GM19395 (cell line): ENCODE results near the gene SPPL2B.

ENCODE experiments used
- ATAC-seq: cut with Tn5 transposase; IDR thresholded peaks from one replicate; pipeline ENCODE4 v1.9.1; 2021; ENCODE audit warnings: mild to moderate bottlenecking, moderate library complexity; ENCODE audit not compliant: unreplicated experiment

The SPPL2B gene

GRCh38 chr19:2296141-2296540 lies 32.3 kb upstream of the SPPL2B start:
- ATAC-seq = no peak

GRCh38 chr19:2300533-2300932 lies 28.0 kb upstream of the SPPL2B start:
- ATAC-seq = no peak

DNA sequence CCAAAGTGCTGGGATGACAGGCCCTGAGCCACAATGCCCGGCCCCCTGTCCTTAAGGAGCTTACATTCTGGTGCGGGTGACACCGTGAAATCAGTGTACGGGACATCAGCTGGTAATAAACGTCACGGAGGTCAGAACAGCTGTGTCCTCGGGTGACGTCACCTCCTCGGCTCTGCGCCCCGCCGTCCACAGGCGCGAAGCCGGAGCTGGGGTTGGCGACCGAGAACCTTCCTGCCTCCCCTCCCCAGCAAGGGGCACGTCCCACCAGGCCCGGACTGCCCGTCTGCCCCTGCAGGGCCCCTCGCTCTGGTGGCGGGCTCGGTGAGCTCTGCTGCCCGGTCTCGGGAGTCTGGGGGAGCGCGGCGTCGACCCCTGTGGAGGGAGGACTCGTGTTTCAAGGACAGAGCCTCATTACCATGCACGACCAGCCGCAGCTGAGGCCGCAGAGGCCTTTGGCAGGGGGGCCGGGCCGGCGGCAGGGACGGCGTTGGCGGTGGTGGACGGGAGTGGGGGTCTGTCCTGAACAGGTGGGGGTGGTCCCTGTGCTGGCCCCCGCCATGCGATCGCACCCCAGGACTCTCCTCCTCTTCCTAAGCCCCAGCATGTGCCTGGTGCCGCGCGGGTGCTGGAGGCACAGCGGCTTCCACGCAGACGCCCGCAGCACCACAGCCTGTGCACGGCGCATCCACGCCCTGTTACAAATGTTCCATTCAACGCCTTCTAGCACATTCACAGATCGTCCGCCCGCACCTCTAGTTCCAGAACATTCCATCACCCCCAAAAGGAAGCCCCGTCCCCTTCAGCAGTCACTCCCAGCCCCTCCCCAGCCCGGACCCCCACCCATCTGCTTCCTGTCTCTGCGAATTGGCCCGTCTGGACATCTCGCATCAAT lies 25.9 kb upstream of the SPPL2B start:
- no peak for ATAC-seq

GRCh38 chr19:2303211-2303798 lies 25.2 kb upstream of the SPPL2B start:
- no peak for ATAC-seq

GRCh38 chr19:2305452-2306280 lies 22.8 kb upstream of the SPPL2B start:
- no peak for ATAC-seq

- ATAC-seq = no peak
Observed at GRCh38 chr19:2306281-2306806, 22.1 kb upstream of the SPPL2B start.

- ATAC-seq = no peak
Observed at GRCh38 chr19:2306971-2307370, 21.5 kb upstream of the SPPL2B start.

GRCh38 chr19:2307518-2308012 lies 20.9 kb upstream of the SPPL2B start:
- ATAC-seq = no peak

DNA sequence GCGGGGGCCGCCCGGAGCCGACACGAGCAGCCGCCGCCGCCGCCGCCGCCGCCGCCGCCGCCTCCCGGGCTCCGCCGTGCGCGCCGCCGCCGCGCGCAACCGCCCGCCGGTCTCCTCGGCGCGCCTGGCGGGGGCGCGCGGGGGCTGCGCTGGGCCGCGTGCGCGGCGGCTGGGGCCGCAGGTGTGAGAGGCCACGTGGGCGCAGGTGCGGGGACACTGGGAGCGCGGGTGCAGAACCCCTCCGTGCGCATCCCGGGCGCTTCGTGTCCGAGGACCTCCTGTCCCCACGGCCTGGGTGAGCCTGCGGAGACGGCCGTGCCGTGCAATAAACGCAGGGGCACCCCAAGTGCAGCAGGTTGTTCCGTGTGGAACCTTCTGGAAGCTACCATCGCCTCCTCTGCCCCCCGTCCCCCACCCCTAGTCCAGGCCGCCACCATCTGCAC lies 20.3 kb upstream of the SPPL2B start, which contains the start of gene LINGO3:
TSS of gene LINGO3 (minus strand) at position 41 of the 443 bp plus-strand sequence. CDS start 16,378 bp downstream, outside the sequence.
- ATAC-seq = no peak

- no peak for ATAC-seq
Observed at GRCh38 chr19:2309734-2310362, 18.6 kb upstream of the SPPL2B start.

DNA sequence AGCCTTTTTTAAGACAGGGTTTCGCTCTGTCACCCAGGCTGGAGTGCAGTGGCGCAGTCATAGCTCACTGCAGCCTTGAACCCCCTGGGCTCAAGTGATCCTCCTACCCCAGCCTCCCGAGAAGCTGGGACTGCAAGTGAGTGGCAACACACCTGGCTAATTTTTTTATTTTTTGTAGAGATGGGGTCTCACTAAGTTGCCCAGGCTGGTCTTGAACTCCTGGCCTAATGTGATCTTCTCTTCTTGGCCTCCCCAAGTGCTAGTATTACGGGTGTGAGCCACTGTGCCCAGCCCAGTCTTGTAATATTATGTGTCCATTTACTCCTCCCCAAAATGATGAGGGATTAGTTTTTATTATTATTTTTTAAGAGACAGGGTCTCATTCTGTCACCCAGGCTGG lies 17.4 kb upstream of the SPPL2B start:
- no peak for ATAC-seq

GRCh38 chr19:2312820-2313501 lies 15.5 kb upstream of the SPPL2B start:
- ATAC-seq = no peak

GRCh38 chr19:2315121-2315817 lies 13.2 kb upstream of the SPPL2B start:
- ATAC-seq = no peak

DNA sequence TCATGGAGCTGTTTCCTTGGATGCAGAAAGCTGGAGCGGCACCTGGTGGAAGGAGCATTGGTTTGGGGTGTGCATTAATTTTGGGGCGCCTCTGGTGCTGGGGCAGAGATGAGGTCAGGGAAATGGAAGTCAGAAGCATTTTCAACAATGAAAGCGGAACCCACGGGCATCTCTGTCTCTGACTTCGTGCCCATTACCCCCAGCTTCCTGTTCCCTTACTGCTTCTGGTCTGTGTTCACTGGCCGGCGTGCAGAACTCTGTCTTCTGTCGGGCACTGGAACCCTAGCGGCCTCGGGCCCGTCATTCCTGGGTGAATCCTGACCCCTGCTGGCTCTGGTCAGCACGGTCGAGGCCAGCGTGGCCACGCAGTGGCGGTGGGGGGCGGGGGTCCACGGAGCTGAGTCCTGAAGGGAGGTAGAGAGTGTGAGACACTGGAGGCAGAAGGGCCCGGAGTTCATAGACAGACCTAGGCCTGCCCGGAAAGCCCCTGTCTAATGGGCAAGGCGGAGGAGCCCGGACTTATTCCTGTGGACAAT lies 12.6 kb upstream of the SPPL2B start:
- ATAC-seq = no peak

- ATAC-seq = no peak
Observed at GRCh38 chr19:2317300-2317699, 11.2 kb upstream of the SPPL2B start.

GRCh38 chr19:2317756-2318155 lies 10.7 kb upstream of the SPPL2B start:
- no peak for ATAC-seq

DNA sequence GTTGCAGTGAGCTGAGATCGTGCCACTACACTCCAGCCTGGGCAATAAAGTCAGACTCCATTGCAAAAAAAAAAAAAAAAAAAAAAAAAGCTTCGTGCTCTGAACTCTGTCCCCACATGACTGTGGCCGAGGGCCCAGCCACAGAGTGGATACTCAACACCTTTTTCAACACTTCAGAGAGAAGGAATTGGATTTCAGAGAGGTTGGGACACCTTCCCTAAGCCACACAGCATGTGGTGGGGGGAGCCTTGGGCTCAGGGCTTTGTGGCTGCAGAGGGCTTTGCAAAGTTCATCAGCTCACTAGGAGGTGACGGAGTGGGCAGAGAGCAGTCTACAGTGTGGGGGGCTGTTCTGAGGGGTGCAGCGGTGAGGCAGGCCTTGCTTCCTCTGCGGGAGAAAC lies 9.6 kb upstream of the SPPL2B start:
- no peak for ATAC-seq

- no peak for ATAC-seq
Observed at GRCh38 chr19:2319551-2319950, 8.9 kb upstream of the SPPL2B start.

GRCh38 chr19:2320049-2320448 lies 8.4 kb upstream of the SPPL2B start:
- ATAC-seq = no peak
